ENCODE data around the gene BAZ1A.

- TF ChIP-seq TAF1 (IDR thresholded peaks at IDR 0.05; ENCODE audit: borderline replicate concordance, insufficient read depth, low read length) (no peak), FOXP2 (optimal IDR thresholded peaks at IDR 0.05; ENCODE audit: borderline replicate concordance, extremely low read depth, extremely low read length, insufficient read depth) (no peak)
These were observed 37.3 kb downstream of the BAZ1A start for GRCh38 chr14:34837801-34838322.
